Hematopoietic multipotent progenitor cell treated with erythropoietin and hydrocortisone succinate and interleukin-3 and kit ligand, for 17 days (in vitro differentiated cells): ENCODE results near the gene RAB8A.

Experiments used
- DNase-seq: peaks from one replicate; pipeline ENCODE4 v3.0.0-alpha.2; 2015; ENCODE audit warnings: low spot score

Gene RAB8A

GRCh38 chr19:16142032-16142580 is 30.4 kb downstream of the RAB8A start:
- DNase-seq = no peak

- DNase-seq = no peak
These were observed 31.9 kb downstream of the RAB8A start, which contains the start of gene HSH2D for GRCh38 chr19:16143399-16144215. Gene HSH2D (plus strand): TSS chr19:16143685. CDS start chr19:16148751, 5,066 bp downstream.

- no peak for DNase-seq
These were observed 32.5 kb downstream of the RAB8A start for GRCh38 chr19:16144216-16144581.

GRCh38 chr19:16146112-16146511 is 34.4 kb downstream of the RAB8A start:
- DNase-seq = no peak

- no peak for DNase-seq
These were observed 36.9 kb downstream of the RAB8A start for GRCh38 chr19:16148443-16149229.

- DNase-seq = peak; percentile 59
These were observed 42.1 kb downstream of the RAB8A start for GRCh38 chr19:16153582-16154336.

- no peak for DNase-seq
These were observed 42.9 kb downstream of the RAB8A start for GRCh38 chr19:16154557-16154956.

GRCh38 chr19:16155128-16155527 is 43.4 kb downstream of the RAB8A start:
- no peak for DNase-seq

GRCh38 chr19:16156904-16157303 is 45.2 kb downstream of the RAB8A start:
- no peak for DNase-seq

- no peak for DNase-seq
These were observed 45.9 kb downstream of the RAB8A start for GRCh38 chr19:16157601-16158000.

- no peak for DNase-seq
These were observed 48.0 kb downstream of the RAB8A start for GRCh38 chr19:16159655-16160054.

GRCh38 chr19:16160445-16160942 is 48.8 kb downstream of the RAB8A start:
- no peak for DNase-seq

- no peak for DNase-seq
These were observed 49.4 kb downstream of the RAB8A start for GRCh38 chr19:16160943-16161560.

- DNase-seq = no peak
These were observed 50.2 kb downstream of the RAB8A start for GRCh38 chr19:16161840-16162239.

GRCh38 chr19:16164222-16164890 is 52.7 kb downstream of the RAB8A start:
- DNase-seq = no peak

GRCh38 chr19:16166417-16166816 is 54.7 kb downstream of the RAB8A start:
- no peak for DNase-seq

- DNase-seq = no peak
These were observed 55.4 kb downstream of the RAB8A start for GRCh38 chr19:16167055-16167454.

- no peak for DNase-seq
These were observed 56.9 kb downstream of the RAB8A start for GRCh38 chr19:16168465-16169081.

- no peak for DNase-seq
These were observed 58.4 kb downstream of the RAB8A start for GRCh38 chr19:16170134-16170533.

- DNase-seq = no peak
These were observed 64.3 kb downstream of the RAB8A start for GRCh38 chr19:16175954-16176353.
